ENCODE measurements around the gene NMT1.

NMT1 gene

GRCh38 chr17:45022288-45022648, 38.8 kb upstream of the NMT1 start:
- Histone ChIP-seq H4K20me1 (ENCODE audit: insufficient read depth, low read length) (no peaks in the 10 kb centered on the region), H3K4me1 (ENCODE audit: low read length) (peaks cover 8% of the 10 kb centered on the region; the same call in 1 of the 2 replicates), H3K36me3 (replicated peaks; ENCODE audit: insufficient read depth, low read length) (no peaks in the 10 kb centered on the region), H3F3A (ENCODE audit: insufficient read depth, low read length) (no peaks in the 10 kb centered on the region), H3K27ac (ENCODE audit: low read length) (no peak overlapping the region), H3K4me2 (ENCODE audit: low read depth, low read length) (peak overlapping the region; percentile 96), H3K9me2 (replicated peaks; ENCODE audit: insufficient read depth, low read length) (no peaks in the 10 kb centered on the region), H2AFZ (ENCODE audit: low read length) (no peak overlapping the region), H3K79me2 (ENCODE audit: low read length) (no peaks in the 10 kb centered on the region), H3K4me3 (ENCODE audit: low read length) (0 out of 2 replicates have a peak overlapping the region, but pooled peaks have one; percentile 35), H3K9me3 (replicated peaks; ENCODE audit: insufficient read depth, low read length) (no peaks in the 10 kb centered on the region), H3K9ac (ENCODE audit: low read length) (peak overlapping the region; percentile 20; the same call in 1 of the 2 replicates), H3K27me3 (replicated peaks; ENCODE audit: insufficient read depth, low read length) (peaks cover 34% of the 10 kb centered on the region)
- no peak for TF ChIP-seq EZH2phosphoT487 (IDR thresholded peaks at IDR 0.05; ENCODE audit: low read length)
- no peak for TF ChIP-seq EZH2 (optimal IDR thresholded peaks at IDR 0.05; ENCODE audit: low read depth, low read length)
- TF ChIP-seq, protein P1, sequence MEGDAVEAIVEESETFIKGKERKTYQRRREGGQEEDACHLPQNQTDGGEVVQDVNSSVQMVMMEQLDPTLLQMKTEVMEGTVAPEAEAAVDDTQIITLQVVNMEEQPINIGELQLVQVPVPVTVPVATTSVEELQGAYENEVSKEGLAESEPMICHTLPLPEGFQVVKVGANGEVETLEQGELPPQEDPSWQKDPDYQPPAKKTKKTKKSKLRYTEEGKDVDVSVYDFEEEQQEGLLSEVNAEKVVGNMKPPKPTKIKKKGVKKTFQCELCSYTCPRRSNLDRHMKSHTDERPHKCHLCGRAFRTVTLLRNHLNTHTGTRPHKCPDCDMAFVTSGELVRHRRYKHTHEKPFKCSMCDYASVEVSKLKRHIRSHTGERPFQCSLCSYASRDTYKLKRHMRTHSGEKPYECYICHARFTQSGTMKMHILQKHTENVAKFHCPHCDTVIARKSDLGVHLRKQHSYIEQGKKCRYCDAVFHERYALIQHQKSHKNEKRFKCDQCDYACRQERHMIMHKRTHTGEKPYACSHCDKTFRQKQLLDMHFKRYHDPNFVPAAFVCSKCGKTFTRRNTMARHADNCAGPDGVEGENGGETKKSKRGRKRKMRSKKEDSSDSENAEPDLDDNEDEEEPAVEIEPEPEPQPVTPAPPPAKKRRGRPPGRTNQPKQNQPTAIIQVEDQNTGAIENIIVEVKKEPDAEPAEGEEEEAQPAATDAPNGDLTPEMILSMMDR (IDR thresholded peaks at IDR 0.05; ENCODE audit: low read length), result no peak
- DNase-seq, result no peak

DNA sequence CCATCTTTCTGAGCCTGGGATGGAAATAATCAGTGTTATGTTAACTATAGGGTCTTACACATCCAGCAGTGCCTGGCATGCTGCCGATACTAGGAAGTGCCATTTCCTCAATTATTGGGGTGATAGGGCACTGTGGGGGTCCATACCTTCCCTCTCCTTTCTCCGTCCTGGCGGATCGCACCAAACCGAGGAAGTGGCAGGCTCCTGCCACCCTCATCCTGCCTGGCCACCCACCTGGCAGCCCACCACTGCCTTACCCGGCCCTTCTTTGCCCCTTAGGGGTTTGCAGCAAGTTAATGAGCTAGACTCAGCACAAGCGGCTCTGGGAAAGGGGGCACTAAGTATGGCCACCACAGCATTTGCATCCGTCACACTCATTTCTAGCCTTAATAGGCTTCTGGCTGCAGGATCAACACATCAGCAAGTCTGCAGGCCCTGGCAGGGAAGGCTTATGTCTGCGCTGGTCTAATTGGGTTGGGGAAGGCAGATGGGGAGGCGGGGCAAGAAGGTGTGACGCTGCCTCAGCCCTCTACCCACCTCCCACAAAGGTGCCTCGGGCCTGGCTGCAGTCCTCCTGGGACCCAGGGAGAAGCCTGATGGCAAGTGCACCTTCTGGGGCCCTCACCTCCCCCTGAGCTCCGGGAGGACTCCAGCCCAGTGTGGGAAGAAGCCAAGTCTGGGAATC, 38.3 kb upstream of the NMT1 start:
- DNase-seq, result no peak
- peaks cover 8% of the 10 kb centered on the region; the same call in 1 of the 2 replicates for H3K4me1 ChIP-seq (ENCODE audit: low read length)
- H3K9ac ChIP-seq (ENCODE audit: low read length), result no peak overlapping the region

GRCh38 chr17:45029096-45029495, 32.0 kb upstream of the NMT1 start:
- H3K4me2 ChIP-seq (ENCODE audit: low read depth, low read length), result no peak overlapping the region
- H3K9me3 ChIP-seq (replicated peaks; ENCODE audit: insufficient read depth, low read length), result no peaks in the 10 kb centered on the region
- no peak for DNase-seq
- TF ChIP-seq EZH2 (optimal IDR thresholded peaks at IDR 0.05; ENCODE audit: low read depth, low read length), result no peak
- no peak for TF ChIP-seq EZH2phosphoT487 (IDR thresholded peaks at IDR 0.05; ENCODE audit: low read length)
- TF ChIP-seq, protein P1 (IDR thresholded peaks at IDR 0.05; ENCODE audit: low read length), result no peak
- H3K4me1 ChIP-seq (ENCODE audit: low read length), result no peaks in the 10 kb centered on the region
- no peak overlapping the region for H2AFZ ChIP-seq (ENCODE audit: low read length)
- no peak overlapping the region for H3K4me3 ChIP-seq (ENCODE audit: low read length)
- no peak overlapping the region for H3K27ac ChIP-seq (ENCODE audit: low read length)
- no peaks in the 10 kb centered on the region for H4K20me1 ChIP-seq (ENCODE audit: insufficient read depth, low read length)
- no peaks in the 10 kb centered on the region for H3F3A ChIP-seq (ENCODE audit: insufficient read depth, low read length)
- no peaks in the 10 kb centered on the region for H3K9me2 ChIP-seq (replicated peaks; ENCODE audit: insufficient read depth, low read length)
- H3K36me3 ChIP-seq (replicated peaks; ENCODE audit: insufficient read depth, low read length), result no peaks in the 10 kb centered on the region
- H3K9ac ChIP-seq (ENCODE audit: low read length), result no peak overlapping the region
- no peaks in the 10 kb centered on the region for H3K27me3 ChIP-seq (replicated peaks; ENCODE audit: insufficient read depth, low read length)
- no peaks in the 10 kb centered on the region for H3K79me2 ChIP-seq (ENCODE audit: low read length)

More for the DNA sequence above, 38.3 kb upstream of the NMT1 start:
- Histone ChIP-seq H3K79me2 (ENCODE audit: low read length) (no peaks in the 10 kb centered on the region), H3K27ac (ENCODE audit: low read length) (no peak overlapping the region), H3F3A (ENCODE audit: insufficient read depth, low read length) (no peaks in the 10 kb centered on the region), H3K36me3 (replicated peaks; ENCODE audit: insufficient read depth, low read length) (no peaks in the 10 kb centered on the region), H3K4me3 (ENCODE audit: low read length) (no peak overlapping the region), H3K9me2 (replicated peaks; ENCODE audit: insufficient read depth, low read length) (no peaks in the 10 kb centered on the region), H3K9me3 (replicated peaks; ENCODE audit: insufficient read depth, low read length) (no peaks in the 10 kb centered on the region), H2AFZ (ENCODE audit: low read length) (no peak overlapping the region), H4K20me1 (ENCODE audit: insufficient read depth, low read length) (no peaks in the 10 kb centered on the region), H3K27me3 (replicated peaks; ENCODE audit: insufficient read depth, low read length) (peaks cover 32% of the 10 kb centered on the region), H3K4me2 (ENCODE audit: low read depth, low read length) (no peak overlapping the region)
- TF ChIP-seq EZH2phosphoT487 (IDR thresholded peaks at IDR 0.05; ENCODE audit: low read length), result no peak
- TF ChIP-seq, protein P1 (IDR thresholded peaks at IDR 0.05; ENCODE audit: low read length), result no peak
- no peak for TF ChIP-seq EZH2 (optimal IDR thresholded peaks at IDR 0.05; ENCODE audit: low read depth, low read length)

All from MM.1S (cell line).